MCF 10A (cell line): ENCODE measurements around the gene ATP10B. TPM values are rescaled to one million over a fixed set of nuclear protein-coding genes. Genes with fewer than 3 reads are reported as not detected.

Experiments used
- BruUV-seq: library from RNA; stranded (reverse); fragments of 400-500 nt; replicated peaks from 2 replicates; lab custom pipeline; 2021; lab: Mats Ljungman, UMichigan
- CTCF ChIA-PET: fragments of 300-600 bp; sonication (Branson Sonifier 250); formaldehyde crosslinking; extraction: SDS; loops from one replicate; lab custom pipeline; 2021; ENCODE audit warnings: antibody characterized with exemption, inconsistent platforms; lab: Yijun Ruan, JAX
- POLR2A ChIA-PET: fragments of 300-600, 350-650 bp; sonication (Branson Sonifier 250); formaldehyde crosslinking; extraction: SDS; loops from one replicate; lab custom pipeline; 2020; ENCODE audit warnings: antibody characterized with exemption, inconsistent platforms; lab: Yijun Ruan, JAX
- DNase-seq: peaks from one replicate; pipeline ENCODE4 v3.0.0-alpha.2; 2018; ENCODE audit not compliant: unreplicated experiment
- H3K27ac Mint-ChIP-seq: one replicate; pipeline ENCODE4 v1.8.0; 2022; ENCODE audit warnings: mild to moderate bottlenecking, low read depth, mixed read lengths; ENCODE audit not compliant: unreplicated experiment
- H3K27me3 Mint-ChIP-seq: one replicate; pipeline ENCODE4 v1.8.0; 2022; ENCODE audit warnings: mixed read lengths; ENCODE audit not compliant: insufficient read depth, unreplicated experiment
- H3K36me3 Mint-ChIP-seq: one replicate; pipeline ENCODE4 v1.8.0; 2022; ENCODE audit warnings: mild to moderate bottlenecking, moderate library complexity, mixed read lengths; ENCODE audit not compliant: insufficient read depth, unreplicated experiment
- H3K4me1 Mint-ChIP-seq: one replicate; pipeline ENCODE4 v1.8.0; 2022; ENCODE audit warnings: mixed read lengths; ENCODE audit not compliant: insufficient read depth, unreplicated experiment
- H3K4me3 Mint-ChIP-seq: one replicate; pipeline ENCODE4 v1.8.0; 2022; ENCODE audit warnings: mild to moderate bottlenecking, moderate library complexity, mixed read lengths; ENCODE audit not compliant: unreplicated experiment
- H3K9me3 Mint-ChIP-seq: one replicate; pipeline ENCODE4 v1.8.0; 2022; ENCODE audit warnings: mixed read lengths; ENCODE audit not compliant: unreplicated experiment
- intact Hi-C: fragments of 100-400 bp; cut with micrococcal nuclease; formaldehyde crosslinking; loops from 2 replicates; pipeline ENCODE4 v1.14.1; 2022
- total RNA-seq: library from RNA; stranded (reverse); gene quantifications from 2 replicates; pipeline ENCODE4 v1.2.3, GENCODE V29; 2022
- TF ChIP-seq, protein P1 (sequence below): fragments of 200-600 bp; IDR thresholded peaks from one replicate; pipeline ENCODE4 v1.8.0; 2022; ENCODE audit warnings: antibody characterized with exemption, mild to moderate bottlenecking; ENCODE audit not compliant: unreplicated experiment

The ATP10B gene
- total RNA-seq, 1 experiment from 2014 or later = not detected

DNA sequence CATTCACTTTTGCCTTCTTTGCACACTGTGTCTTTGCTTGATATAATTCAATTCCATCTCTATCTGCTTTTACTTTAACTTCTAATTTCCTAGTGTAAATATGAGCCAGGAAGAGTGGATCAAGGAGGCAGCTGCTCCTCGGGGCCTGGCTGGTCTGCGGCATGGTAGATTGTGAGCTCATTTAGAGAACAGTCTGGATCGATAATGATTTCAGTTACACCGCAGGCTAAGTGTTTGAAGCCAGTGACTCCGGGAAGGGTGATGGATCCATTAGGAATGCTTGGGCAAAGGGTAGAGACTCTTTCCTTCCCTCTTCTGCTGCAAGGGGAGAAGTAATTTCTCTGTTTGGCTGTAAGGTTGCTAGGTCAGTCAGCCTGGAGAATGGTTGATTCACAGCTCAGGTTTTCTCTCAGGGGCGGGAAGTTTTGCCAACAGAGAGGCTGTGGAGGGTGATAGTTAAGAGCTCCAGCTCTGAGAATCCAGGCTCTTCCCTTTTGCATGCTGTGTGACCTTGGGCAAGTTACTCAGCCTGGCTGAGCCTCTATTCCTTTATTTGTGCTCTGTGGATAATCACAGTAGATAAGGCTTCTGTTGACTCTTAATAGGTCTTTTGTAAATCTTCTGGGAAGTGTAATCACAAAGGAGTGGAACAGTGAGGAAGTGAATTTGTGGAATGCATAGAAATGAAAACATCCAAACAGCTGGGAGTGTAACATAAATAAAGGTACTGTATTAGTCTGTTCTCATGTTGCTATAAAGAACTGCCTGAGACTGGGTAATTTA lies 331.2 kb downstream of the ATP10B start:
- H3K9me3 Mint-ChIP-seq = no peaks in the 10 kb centered on the region
- H3K4me1 Mint-ChIP-seq = no peaks in the 10 kb centered on the region
- BruUV-seq = no TSS peak
- no peak overlapping the region for H3K4me3 Mint-ChIP-seq
- intact Hi-C loops = no loop called here
- no peaks in the 10 kb centered on the region for H3K27me3 Mint-ChIP-seq
- TF ChIP-seq, protein P1, sequence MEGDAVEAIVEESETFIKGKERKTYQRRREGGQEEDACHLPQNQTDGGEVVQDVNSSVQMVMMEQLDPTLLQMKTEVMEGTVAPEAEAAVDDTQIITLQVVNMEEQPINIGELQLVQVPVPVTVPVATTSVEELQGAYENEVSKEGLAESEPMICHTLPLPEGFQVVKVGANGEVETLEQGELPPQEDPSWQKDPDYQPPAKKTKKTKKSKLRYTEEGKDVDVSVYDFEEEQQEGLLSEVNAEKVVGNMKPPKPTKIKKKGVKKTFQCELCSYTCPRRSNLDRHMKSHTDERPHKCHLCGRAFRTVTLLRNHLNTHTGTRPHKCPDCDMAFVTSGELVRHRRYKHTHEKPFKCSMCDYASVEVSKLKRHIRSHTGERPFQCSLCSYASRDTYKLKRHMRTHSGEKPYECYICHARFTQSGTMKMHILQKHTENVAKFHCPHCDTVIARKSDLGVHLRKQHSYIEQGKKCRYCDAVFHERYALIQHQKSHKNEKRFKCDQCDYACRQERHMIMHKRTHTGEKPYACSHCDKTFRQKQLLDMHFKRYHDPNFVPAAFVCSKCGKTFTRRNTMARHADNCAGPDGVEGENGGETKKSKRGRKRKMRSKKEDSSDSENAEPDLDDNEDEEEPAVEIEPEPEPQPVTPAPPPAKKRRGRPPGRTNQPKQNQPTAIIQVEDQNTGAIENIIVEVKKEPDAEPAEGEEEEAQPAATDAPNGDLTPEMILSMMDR = no peak
- ChIA-PET CTCF (interaction anchor here (0.6 to 0.8 kb wide), 3 partner anchors 81 to 1285 kb away, joined by 3 to 5 read pairs (median 3); no protein-coding TSS in a partner anchor), POLR2A (interaction anchor here (0.5 kb wide), 1 partner anchor 725 kb away, joined by 3 read pairs; no protein-coding TSS in a partner anchor)
- no peak for DNase-seq
- H3K36me3 Mint-ChIP-seq = no peaks in the 10 kb centered on the region
- no peak overlapping the region for H3K27ac Mint-ChIP-seq

DNA sequence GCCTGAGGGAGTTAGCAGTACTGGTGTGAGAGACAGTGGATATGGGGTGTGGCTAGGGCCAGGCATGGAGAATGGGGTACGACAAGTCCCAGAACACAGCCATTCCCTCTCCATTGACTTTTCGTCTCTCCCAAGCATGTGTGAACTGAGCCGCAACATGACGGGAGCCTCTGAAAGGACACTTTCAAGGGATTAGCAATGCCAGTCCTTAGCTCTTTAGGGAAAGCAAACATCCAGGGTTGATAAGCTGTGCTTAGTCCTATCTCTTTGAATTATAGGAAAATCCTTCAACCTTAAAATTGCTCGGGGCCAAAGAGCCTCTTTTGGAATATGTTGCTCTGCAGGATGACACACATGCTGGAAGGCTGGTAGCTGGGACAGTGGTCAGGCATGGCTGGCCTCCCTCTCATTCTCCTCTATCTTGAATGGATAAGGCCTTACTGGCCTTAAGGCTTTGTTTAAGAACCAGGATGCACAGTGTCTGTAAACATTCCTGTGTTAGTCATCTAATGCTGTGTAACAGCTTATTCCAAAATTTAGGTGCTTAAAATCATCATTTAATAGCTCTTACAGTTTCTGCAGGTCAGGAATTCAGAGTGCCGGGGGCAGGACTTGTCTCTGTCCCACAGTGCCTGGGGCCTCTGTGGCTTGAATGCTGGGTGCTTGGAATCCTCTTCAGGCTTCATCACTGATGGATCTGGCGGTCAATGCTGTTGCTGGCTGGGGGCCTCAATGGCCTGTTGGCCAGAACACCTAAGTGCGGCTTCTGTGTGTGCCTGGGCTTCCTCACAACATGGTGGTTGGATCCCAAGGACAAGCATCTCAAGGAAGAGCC lies 335.1 kb downstream of the ATP10B start:
- TF ChIP-seq, protein P1 = no peak
- H3K4me1 Mint-ChIP-seq = no peaks in the 10 kb centered on the region
- no peak overlapping the region for H3K4me3 Mint-ChIP-seq
- no TSS peak for BruUV-seq
- CTCF ChIA-PET = interaction anchor here (0.7 to 1.4 kb wide), 2 partner anchors 9 to 77 kb away, joined by 3 to 5 read pairs; no protein-coding TSS in a partner anchor
- no peak overlapping the region for H3K27ac Mint-ChIP-seq
- H3K36me3 Mint-ChIP-seq = no peaks in the 10 kb centered on the region
- H3K9me3 Mint-ChIP-seq = no peaks in the 10 kb centered on the region
- H3K27me3 Mint-ChIP-seq = peaks cover 19% of the 10 kb centered on the region
- no peak for DNase-seq
- POLR2A ChIA-PET = no interaction called here
- intact Hi-C loops = no loop called here

DNA sequence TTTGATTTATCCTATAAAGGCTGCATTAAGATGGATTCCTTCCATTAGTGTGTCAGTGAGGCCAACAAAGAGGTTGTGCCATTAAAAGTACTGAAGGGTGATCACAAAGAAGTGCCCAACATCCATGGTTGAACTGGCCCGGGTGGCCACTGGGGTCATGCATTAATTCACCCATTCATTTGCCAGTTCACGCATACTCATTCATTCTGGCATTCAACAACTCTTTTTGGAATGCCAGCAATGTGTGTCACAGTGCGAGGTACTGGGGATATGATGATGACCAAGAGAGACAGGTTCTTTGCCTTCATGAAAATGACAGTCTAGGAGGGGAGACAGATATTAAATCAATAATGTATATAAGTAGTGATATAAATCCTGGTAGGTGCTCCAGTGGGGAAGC lies 337.1 kb downstream of the ATP10B start:
- H3K27me3 Mint-ChIP-seq = peaks cover 21% of the 10 kb centered on the region
- DNase-seq = no peak
- BruUV-seq = no TSS peak
- H3K9me3 Mint-ChIP-seq = no peaks in the 10 kb centered on the region
- CTCF ChIA-PET = interaction anchor here (0.7 kb wide), 1 partner anchor 799 kb away, joined by 3 read pairs; no protein-coding TSS in a partner anchor
- H3K4me3 Mint-ChIP-seq = no peak overlapping the region
- TF ChIP-seq, protein P1 = no peak
- H3K4me1 Mint-ChIP-seq = no peaks in the 10 kb centered on the region
- no peaks in the 10 kb centered on the region for H3K36me3 Mint-ChIP-seq
- POLR2A ChIA-PET = no interaction called here
- intact Hi-C loops = no loop called here
- no peak overlapping the region for H3K27ac Mint-ChIP-seq

DNA sequence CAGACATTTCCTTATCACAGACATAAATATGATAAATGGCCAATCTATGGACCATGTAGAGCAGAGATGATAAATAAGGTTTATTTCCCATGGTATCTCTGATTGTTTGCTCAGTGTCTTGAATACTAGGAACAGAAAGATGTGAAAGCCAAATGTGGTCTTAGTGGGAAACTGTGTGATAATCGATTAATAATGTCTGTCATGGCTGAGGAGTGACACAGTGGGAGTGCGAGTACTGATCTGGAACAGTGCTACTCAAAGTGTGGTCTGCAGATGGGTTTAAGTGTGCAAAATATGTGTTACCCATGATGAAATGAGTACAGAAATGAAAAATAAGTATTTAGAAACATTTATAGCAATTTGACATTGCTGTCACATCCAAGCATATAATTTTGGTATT lies 337.8 kb downstream of the ATP10B start:
- ChIA-PET POLR2A (no interaction called here), CTCF (interaction anchor here (0.6 to 1.1 kb wide), 2 partner anchors 76 to 223 kb away, joined by 3 to 4 read pairs; no protein-coding TSS in a partner anchor)
- H3K4me3 Mint-ChIP-seq = no peak overlapping the region
- BruUV-seq = no TSS peak
- intact Hi-C loops = no loop called here
- no peaks in the 10 kb centered on the region for H3K36me3 Mint-ChIP-seq
- H3K27ac Mint-ChIP-seq = no peak overlapping the region
- TF ChIP-seq, protein P1 = no peak
- H3K4me1 Mint-ChIP-seq = no peaks in the 10 kb centered on the region
- H3K9me3 Mint-ChIP-seq = no peaks in the 10 kb centered on the region
- DNase-seq = no peak
- H3K27me3 Mint-ChIP-seq = peaks cover 21% of the 10 kb centered on the region
